Ishikawa (cell line): ENCODE measurements around the gene PF4V1.

Experiments used
- CEBPB ChIP-seq: IDR thresholded peaks from 2 replicates; pipeline ENCODE4 v1.6.1; 2012
- CREB1 ChIP-seq: IDR thresholded peaks from 2 replicates; pipeline ENCODE4 v1.6.1; 2012; ENCODE audit warnings: low read depth
- EGR1 ChIP-seq: IDR thresholded peaks from 2 replicates; pipeline ENCODE4 v1.6.1; 2012
- EP300 ChIP-seq: IDR thresholded peaks from 2 replicates; pipeline ENCODE4 v1.6.1; 2012; ENCODE audit warnings: borderline replicate concordance
- FOXM1 ChIP-seq: IDR thresholded peaks from 2 replicates; pipeline ENCODE4 v1.6.1; 2012; ENCODE audit warnings: low read depth, borderline replicate concordance
- MAX ChIP-seq: IDR thresholded peaks from 2 replicates; pipeline ENCODE4 v1.6.1; 2012
- NFIC ChIP-seq: IDR thresholded peaks from 2 replicates; pipeline ENCODE4 v1.6.1; 2012
- RAD21 ChIP-seq: IDR thresholded peaks from 2 replicates; pipeline ENCODE4 v1.6.1; 2012; ENCODE audit warnings: low read depth
- REST ChIP-seq: IDR thresholded peaks from 2 replicates; pipeline ENCODE4 v1.6.1; 2012; ENCODE audit warnings: low read depth, mild to moderate bottlenecking
- TAF1 ChIP-seq: IDR thresholded peaks from 2 replicates; pipeline ENCODE4 v1.6.1; 2012; ENCODE audit warnings: low read depth, mild to moderate bottlenecking
- TCF12 ChIP-seq: IDR thresholded peaks from 2 replicates; pipeline ENCODE4 v1.6.1; 2012; ENCODE audit warnings: low read depth
- TEAD4 ChIP-seq: IDR thresholded peaks from 2 replicates; pipeline ENCODE4 v1.6.1; 2012
- YY1 ChIP-seq: IDR thresholded peaks from 2 replicates; pipeline ENCODE4 v1.6.1; 2012; ENCODE audit warnings: low read depth
- ZBTB7A ChIP-seq: IDR thresholded peaks from 2 replicates; pipeline ENCODE4 v1.6.1; 2012; ENCODE audit warnings: low read depth
- TF ChIP-seq, protein P1 (sequence below): IDR thresholded peaks from 2 replicates; pipeline ENCODE4 v1.6.1; 2012

The PF4V1 gene

GRCh38 chr4:73867783-73868182, 14.7 kb downstream of the PF4V1 start:
- TF ChIP-seq NFIC (no peak), CEBPB (no peak), RAD21 (peak; percentile 9; the same call in 1 of the 2 replicates)

- TF ChIP-seq TCF12 = no peak
- no peak for TF ChIP-seq ZBTB7A
- TF ChIP-seq, protein P1, sequence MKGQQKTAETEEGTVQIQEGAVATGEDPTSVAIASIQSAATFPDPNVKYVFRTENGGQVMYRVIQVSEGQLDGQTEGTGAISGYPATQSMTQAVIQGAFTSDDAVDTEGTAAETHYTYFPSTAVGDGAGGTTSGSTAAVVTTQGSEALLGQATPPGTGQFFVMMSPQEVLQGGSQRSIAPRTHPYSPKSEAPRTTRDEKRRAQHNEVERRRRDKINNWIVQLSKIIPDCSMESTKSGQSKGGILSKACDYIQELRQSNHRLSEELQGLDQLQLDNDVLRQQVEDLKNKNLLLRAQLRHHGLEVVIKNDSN = no peak
- TF ChIP-seq NFIC = no peak
- no peak for TF ChIP-seq CEBPB
- TF ChIP-seq YY1 = no peak
- TF ChIP-seq REST = no peak
- TF ChIP-seq TAF1 = no peak
- no peak for TF ChIP-seq EGR1
- no peak for TF ChIP-seq CREB1
- no peak for TF ChIP-seq MAX
- no peak for TF ChIP-seq RAD21
- TF ChIP-seq EP300 = no peak
Observed at GRCh38 chr4:73868206-73869129, 15.4 kb downstream of the PF4V1 start.

- no peak for TF ChIP-seq FOXM1
- no peak for TF ChIP-seq TAF1
- TF ChIP-seq CEBPB = no peak
- no peak for TF ChIP-seq REST
- TF ChIP-seq EGR1 = no peak
- peak; percentile 24; the same call in 1 of the 2 replicates for TF ChIP-seq RAD21
- TF ChIP-seq, protein P1 = no peak
- TF ChIP-seq ZBTB7A = 0 out of 2 replicates have a peak, but pooled peaks have one; percentile 11
- TF ChIP-seq TEAD4 = no peak
- TF ChIP-seq YY1 = no peak
- TF ChIP-seq CREB1 = no peak
- TF ChIP-seq NFIC = no peak
- no peak for TF ChIP-seq EP300
- TF ChIP-seq TCF12 = no peak
- TF ChIP-seq MAX = no peak
Observed at GRCh38 chr4:73869130-73870055, 16.3 kb downstream of the PF4V1 start, which contains the start of gene CXCL1. TSS of gene CXCL1 (plus strand) at chr4:73869393. CDS start at chr4:73869471, 78 bp downstream.

- no peak for TF ChIP-seq RAD21
- no peak for TF ChIP-seq TCF12
- peak; percentile 61 for TF ChIP-seq CEBPB
Observed at GRCh38 chr4:73870260-73870659, 17.2 kb downstream of the PF4V1 start.

DNA sequence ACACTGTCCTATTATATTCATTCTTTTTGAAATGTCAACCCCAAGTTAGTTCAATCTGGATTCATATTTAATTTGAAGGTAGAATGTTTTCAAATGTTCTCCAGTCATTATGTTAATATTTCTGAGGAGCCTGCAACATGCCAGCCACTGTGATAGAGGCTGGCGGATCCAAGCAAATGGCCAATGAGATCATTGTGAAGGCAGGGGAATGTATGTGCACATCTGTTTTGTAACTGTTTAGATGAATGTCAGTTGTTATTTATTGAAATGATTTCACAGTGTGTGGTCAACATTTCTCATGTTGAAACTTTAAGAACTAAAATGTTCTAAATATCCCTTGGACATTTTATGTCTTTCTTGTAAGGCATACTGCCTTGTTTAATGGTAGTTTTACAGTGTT, 17.7 kb downstream of the PF4V1 start:
- TF ChIP-seq EGR1 (no peak), CREB1 (no peak), YY1 (no peak), ZBTB7A (no peak), EP300 (no peak), RAD21 (no peak), TCF12 (no peak), REST (no peak), TAF1 (no peak), NFIC (no peak), FOXM1 (no peak), MAX (no peak), CEBPB (no peak), TEAD4 (no peak)
- TF ChIP-seq, protein P1 = no peak
